HG03108 (cell line): ENCODE measurements around the gene KSR2.

Experiments
- ATAC-seq: cut with Tn5 transposase; IDR thresholded peaks from one replicate; pipeline ENCODE4 v1.9.1; 2021; ENCODE audit warnings: moderate library complexity; ENCODE audit not compliant: unreplicated experiment

KSR2 gene

GRCh38 chr12:117968151-117968789 lies 520 bp downstream of the KSR2 start:
- ATAC-seq, result no peak

- ATAC-seq, result no peak
Measured at GRCh38 chr12:117967512-117967911, 1.3 kb downstream of the KSR2 start.

- no peak for ATAC-seq
Measured at GRCh38 chr12:117967043-117967442, 1.7 kb downstream of the KSR2 start.

GRCh38 chr12:117966511-117966910 lies 2.3 kb downstream of the KSR2 start:
- ATAC-seq, result no peak

- no peak for ATAC-seq
Measured at GRCh38 chr12:117963836-117964235, 5.0 kb downstream of the KSR2 start.

GRCh38 chr12:117936722-117937484 lies 31.9 kb downstream of the KSR2 start:
- ATAC-seq, result no peak

GRCh38 chr12:117933545-117933944 lies 35.2 kb downstream of the KSR2 start:
- no peak for ATAC-seq

- no peak for ATAC-seq
Measured at GRCh38 chr12:117926391-117926899, 42.3 kb downstream of the KSR2 start.

GRCh38 chr12:117921929-117922777 lies 46.6 kb downstream of the KSR2 start:
- ATAC-seq, result no peak

- ATAC-seq, result no peak
Measured at GRCh38 chr12:117919479-117919878, 49.3 kb downstream of the KSR2 start.

- ATAC-seq, result no peak
Measured at GRCh38 chr12:117914686-117915085, 54.1 kb downstream of the KSR2 start.

GRCh38 chr12:117912756-117913155 lies 56.0 kb downstream of the KSR2 start:
- ATAC-seq, result no peak

- no peak for ATAC-seq
Measured at GRCh38 chr12:117908411-117908810, 60.4 kb downstream of the KSR2 start.

GRCh38 chr12:117907108-117907689 lies 61.6 kb downstream of the KSR2 start:
- ATAC-seq, result no peak

GRCh38 chr12:117904051-117904450 lies 64.7 kb downstream of the KSR2 start:
- no peak for ATAC-seq

- ATAC-seq, result no peak
Measured at GRCh38 chr12:117903110-117903840, 65.5 kb downstream of the KSR2 start.

- ATAC-seq, result no peak
Measured at GRCh38 chr12:117901631-117902030, 67.2 kb downstream of the KSR2 start.

- no peak for ATAC-seq
Measured at GRCh38 chr12:117900561-117900960, 68.2 kb downstream of the KSR2 start.

- ATAC-seq, result no peak
Measured at GRCh38 chr12:117897372-117898161, 71.2 kb downstream of the KSR2 start.

- ATAC-seq, result no peak
Measured at GRCh38 chr12:117896009-117896408, 72.8 kb downstream of the KSR2 start.
